Uterus (tissue), 2 donors: ENCODE results near the gene DNAL4.

Source experiments
- POLR2A ChIP-seq, 2 donors: fragments of 450-650 bp; IDR thresholded peaks; one replicate each; pipeline ENCODE4 v1.6.1; 2016; ENCODE audit warnings: antibody characterized with exemption in 2 of 2, mild to moderate bottlenecking in 1 of 2, moderate library complexity in 1 of 2
- TF ChIP-seq, protein P1 (sequence below), 4 experiments: fragments of 200-600 bp in 2 of 4; fragments of 450-650 bp in 2 of 4; sonication (generic) in 2 of 4; IDR thresholded peaks; one replicate each; pipeline ENCODE4 v1.5.1; 2016 to 2019; ENCODE audit warnings: antibody characterized with exemption in 4 of 4, mild to moderate bottlenecking in 2 of 4, moderate library complexity in 1 of 4

- TF ChIP-seq, protein P1, sequence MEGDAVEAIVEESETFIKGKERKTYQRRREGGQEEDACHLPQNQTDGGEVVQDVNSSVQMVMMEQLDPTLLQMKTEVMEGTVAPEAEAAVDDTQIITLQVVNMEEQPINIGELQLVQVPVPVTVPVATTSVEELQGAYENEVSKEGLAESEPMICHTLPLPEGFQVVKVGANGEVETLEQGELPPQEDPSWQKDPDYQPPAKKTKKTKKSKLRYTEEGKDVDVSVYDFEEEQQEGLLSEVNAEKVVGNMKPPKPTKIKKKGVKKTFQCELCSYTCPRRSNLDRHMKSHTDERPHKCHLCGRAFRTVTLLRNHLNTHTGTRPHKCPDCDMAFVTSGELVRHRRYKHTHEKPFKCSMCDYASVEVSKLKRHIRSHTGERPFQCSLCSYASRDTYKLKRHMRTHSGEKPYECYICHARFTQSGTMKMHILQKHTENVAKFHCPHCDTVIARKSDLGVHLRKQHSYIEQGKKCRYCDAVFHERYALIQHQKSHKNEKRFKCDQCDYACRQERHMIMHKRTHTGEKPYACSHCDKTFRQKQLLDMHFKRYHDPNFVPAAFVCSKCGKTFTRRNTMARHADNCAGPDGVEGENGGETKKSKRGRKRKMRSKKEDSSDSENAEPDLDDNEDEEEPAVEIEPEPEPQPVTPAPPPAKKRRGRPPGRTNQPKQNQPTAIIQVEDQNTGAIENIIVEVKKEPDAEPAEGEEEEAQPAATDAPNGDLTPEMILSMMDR (IDR thresholded peaks at IDR 0.05) = no peak
- no peak for TF ChIP-seq POLR2A (IDR thresholded peaks at IDR 0.05)
Measured at GRCh38 chr22:38792833-38793232, 1.1 kb downstream of the DNAL4 start.
